ENCODE measurements around the gene TTLL13. TPM values are rescaled to one million over a fixed set of nuclear protein-coding genes. Genes with fewer than 3 reads are reported as not detected.
"Not testable (repeated sequence)": the region's sequence is repeated elsewhere in the genome, so short reads cannot be mapped to it uniquely, and the experiment has no call there.

The TTLL13 gene
- polyA plus RNA-seq, 1 of the 3 experiments (the other 2 are of a cell fraction), result 0.03 TPM

DNA sequence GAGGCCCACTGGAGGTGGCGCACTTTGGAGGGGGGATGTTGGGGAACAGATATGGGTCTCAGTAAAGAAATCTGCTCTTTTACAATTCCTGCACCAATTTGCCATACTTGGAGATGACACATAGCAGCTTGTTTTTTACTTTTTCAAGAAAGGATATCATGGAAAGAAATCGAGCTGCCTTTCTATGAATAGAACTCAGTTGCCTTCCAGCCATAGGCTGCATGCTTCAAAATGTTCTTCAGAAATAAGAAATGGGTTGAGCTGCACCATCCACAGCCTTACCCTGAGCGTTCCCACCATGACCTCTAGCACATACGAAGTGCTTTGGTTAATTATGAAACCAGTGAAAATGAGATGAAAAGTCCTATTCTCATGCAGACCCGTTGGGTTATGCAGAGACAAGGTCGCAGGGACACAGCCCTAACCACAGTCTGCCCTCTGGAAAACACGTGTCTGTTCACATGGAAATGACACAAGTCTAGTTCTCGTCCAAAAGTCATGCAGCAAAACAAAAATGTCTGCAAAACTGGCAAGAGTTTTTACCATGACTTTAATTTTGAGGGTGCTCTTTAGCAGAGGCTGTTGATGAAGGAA lies 52.4 kb downstream of the TTLL13 start:
- no peak overlapping the region for H2AFZ ChIP-seq (ENCODE audit: low read depth)
- DNase-seq, result no peak
- H3K79me2 ChIP-seq (ENCODE audit: insufficient read depth), result no peaks in the 10 kb centered on the region
- no peak overlapping the region for H3K4me3 ChIP-seq (ENCODE audit: low read depth in 2 of 2, low read length in 1 of 2)
- TF ChIP-seq, protein P1, sequence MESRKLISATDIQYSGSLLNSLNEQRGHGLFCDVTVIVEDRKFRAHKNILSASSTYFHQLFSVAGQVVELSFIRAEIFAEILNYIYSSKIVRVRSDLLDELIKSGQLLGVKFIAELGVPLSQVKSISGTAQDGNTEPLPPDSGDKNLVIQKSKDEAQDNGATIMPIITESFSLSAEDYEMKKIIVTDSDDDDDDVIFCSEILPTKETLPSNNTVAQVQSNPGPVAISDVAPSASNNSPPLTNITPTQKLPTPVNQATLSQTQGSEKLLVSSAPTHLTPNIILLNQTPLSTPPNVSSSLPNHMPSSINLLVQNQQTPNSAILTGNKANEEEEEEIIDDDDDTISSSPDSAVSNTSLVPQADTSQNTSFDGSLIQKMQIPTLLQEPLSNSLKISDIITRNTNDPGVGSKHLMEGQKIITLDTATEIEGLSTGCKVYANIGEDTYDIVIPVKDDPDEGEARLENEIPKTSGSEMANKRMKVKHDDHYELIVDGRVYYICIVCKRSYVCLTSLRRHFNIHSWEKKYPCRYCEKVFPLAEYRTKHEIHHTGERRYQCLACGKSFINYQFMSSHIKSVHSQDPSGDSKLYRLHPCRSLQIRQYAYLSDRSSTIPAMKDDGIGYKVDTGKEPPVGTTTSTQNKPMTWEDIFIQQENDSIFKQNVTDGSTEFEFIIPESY (IDR thresholded peaks at IDR 0.05; ENCODE audit: borderline replicate concordance, low read depth), result no peak
- TF ChIP-seq JUND (IDR thresholded peaks at IDR 0.05), result no peak
- TF ChIP-seq RAD21 (IDR thresholded peaks at IDR 0.05; ENCODE audit: low read length), result no peak
- TF ChIP-seq GABPA (IDR thresholded peaks at IDR 0.05; ENCODE audit: low read depth), result no peak
- no peak for TF ChIP-seq FOXM1 (IDR thresholded peaks at IDR 0.05; ENCODE audit: low read depth)
- no peak for TF ChIP-seq YY1 (IDR thresholded peaks at IDR 0.05; ENCODE audit: low read depth)
- no peak for TF ChIP-seq RXRA (IDR thresholded peaks at IDR 0.05; ENCODE audit: borderline replicate concordance, low read depth)
- TF ChIP-seq FOXJ3 (CRISPR knock-in tag; IDR thresholded peaks at IDR 0.05), result no peak
- TF ChIP-seq GATA2 (CRISPR knock-in tag; IDR thresholded peaks at IDR 0.05), result no peak
- no peaks in the 10 kb centered on the region for H3K27me3 ChIP-seq (ENCODE audit: insufficient read depth)
- no peaks in the 10 kb centered on the region for H3K9me2 ChIP-seq
- peaks cover 4% of the 10 kb centered on the region for H3F3A ChIP-seq (replicated peaks; ENCODE audit: insufficient read depth)
- H3K36me3 ChIP-seq (replicated peaks in 1 of 2; ENCODE audit: control insufficient read depth in 1 of 2, insufficient read depth in 2 of 2, low read length in 1 of 2), result no peaks in the 10 kb centered on the region
- POLR2A ChIA-PET, result no interaction called here
- H3K4me2 ChIP-seq, result no peak overlapping the region
- 67% methylated on average over 8 of the region's 8 CpGs for WGBS (ENCODE audit: low lambda C conversion rate)
- no peaks in the 10 kb centered on the region for H4K20me1 ChIP-seq (ENCODE audit: insufficient read depth)
- peaks cover 0 to 9% of the 10 kb centered on the region in 2 experiments; a peak in 1 of 4 replicates for H3K4me1 ChIP-seq (ENCODE audit: control insufficient read depth in 1 of 2, insufficient read depth in 2 of 2, low read depth in 1 of 2, low read length in 1 of 2)
- no peak overlapping the region for H3K27ac ChIP-seq (ENCODE audit: low read depth in 2 of 2, low read length in 1 of 2)
- no peak overlapping the region for H3K9ac ChIP-seq
- CTCF ChIA-PET, result interaction anchor here (0.9 to 2.9 kb wide), 17 partner anchors 8 to 366 kb away, joined by 3 to 15 read pairs (median 3); partner anchors contain the start of genes CIB1, GDPGP1 and TTLL13
- no peaks in the 10 kb centered on the region for H3K9me3 ChIP-seq

DNA sequence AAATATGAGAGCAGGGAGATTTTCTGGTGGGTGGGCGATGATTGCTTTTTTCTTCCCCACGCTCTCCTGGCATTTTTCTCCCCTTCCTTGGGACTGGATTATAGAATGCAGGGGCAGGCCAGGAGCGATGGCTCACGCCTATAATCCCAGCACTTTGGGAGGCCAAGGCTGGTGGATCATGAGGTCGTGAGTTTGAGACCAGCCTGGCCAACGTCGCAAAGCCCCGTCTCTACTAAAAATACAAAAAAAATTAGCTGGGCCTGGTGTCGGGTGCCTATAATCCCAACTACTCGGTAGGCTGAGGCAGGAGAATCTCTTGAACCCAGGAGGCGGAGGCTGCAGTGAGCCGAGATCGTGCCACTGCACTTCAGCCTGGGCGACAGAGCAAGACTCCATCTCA lies 56.0 kb downstream of the TTLL13 start:
- H3K79me2 ChIP-seq (ENCODE audit: insufficient read depth); H3K9ac ChIP-seq; H3F3A ChIP-seq (replicated peaks; ENCODE audit: insufficient read depth); H3K36me3 ChIP-seq (replicated peaks in 1 of 2; ENCODE audit: control insufficient read depth in 1 of 2, insufficient read depth in 2 of 2, low read length in 1 of 2); H3K27me3 ChIP-seq (ENCODE audit: insufficient read depth); H3K4me1 ChIP-seq (ENCODE audit: control insufficient read depth in 1 of 2, insufficient read depth in 2 of 2, low read depth in 1 of 2, low read length in 1 of 2); H3K27ac ChIP-seq (ENCODE audit: low read depth in 2 of 2, low read length in 1 of 2); H3K4me2 ChIP-seq; H3K9me3 ChIP-seq; H3K4me3 ChIP-seq (ENCODE audit: low read depth in 2 of 2, low read length in 1 of 2); H3K9me2 ChIP-seq; POLR2A ChIA-PET; H2AFZ ChIP-seq (ENCODE audit: low read depth); H4K20me1 ChIP-seq (ENCODE audit: insufficient read depth); DNase-seq: not testable (repeated sequence)
- CTCF ChIA-PET, result interaction anchor here (0.9 to 6.1 kb wide), 6 partner anchors 12 to 177 kb away, joined by 3 to 41 read pairs (median 6); no protein-coding TSS in a partner anchor
- 91% methylated on average over 13 of the region's 14 CpGs for WGBS (ENCODE audit: low lambda C conversion rate)

DNA sequence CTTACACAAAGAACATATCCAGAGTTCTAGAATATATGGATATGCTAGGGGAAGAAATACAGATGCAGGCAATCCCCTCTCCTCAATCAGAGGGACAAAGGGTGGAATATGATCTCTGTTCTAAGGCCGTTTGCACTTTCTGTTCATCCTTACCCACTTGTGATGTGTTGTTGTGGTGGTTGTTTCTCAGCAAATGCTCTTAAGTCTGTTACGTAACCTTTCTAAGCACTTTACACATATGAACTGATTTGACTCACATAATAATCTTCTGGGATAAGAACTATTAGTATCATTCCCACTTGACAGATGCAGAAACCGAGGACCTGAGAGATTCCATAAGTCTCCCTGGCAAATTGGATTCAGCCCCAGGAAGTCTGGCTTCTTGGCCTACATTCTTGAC lies 56.6 kb downstream of the TTLL13 start:
- Histone ChIP-seq H2AFZ (ENCODE audit: low read depth) (no peak overlapping the region), H3K27me3 (ENCODE audit: insufficient read depth) (no peaks in the 10 kb centered on the region), H3K27ac (ENCODE audit: low read depth in 2 of 2, low read length in 1 of 2) (no peak overlapping the region), H3K4me3 (ENCODE audit: low read depth in 2 of 2, low read length in 1 of 2) (no peak overlapping the region), H3K9me2 (no peaks in the 10 kb centered on the region), H3K79me2 (ENCODE audit: insufficient read depth) (no peaks in the 10 kb centered on the region), H3K9me3 (no peaks in the 10 kb centered on the region), H3K36me3 (replicated peaks in 1 of 2; ENCODE audit: control insufficient read depth in 1 of 2, insufficient read depth in 2 of 2, low read length in 1 of 2) (no peaks in the 10 kb centered on the region), H3K4me1 (ENCODE audit: control insufficient read depth in 1 of 2, insufficient read depth in 2 of 2, low read depth in 1 of 2, low read length in 1 of 2) (peaks cover 0 to 7% of the 10 kb centered on the region in 2 experiments; a peak in 1 of 4 replicates), H3F3A (replicated peaks; ENCODE audit: insufficient read depth) (no peaks in the 10 kb centered on the region), H3K4me2 (no peak overlapping the region), H4K20me1 (ENCODE audit: insufficient read depth) (no peaks in the 10 kb centered on the region), H3K9ac (no peak overlapping the region)
- 87% methylated on average over 3 of the region's 3 CpGs for WGBS (ENCODE audit: low lambda C conversion rate)
- ChIA-PET CTCF (interaction anchor here (1.4 to 6.1 kb wide), 3 partner anchors 12 to 176 kb away, joined by 6 to 41 read pairs (median 15); no protein-coding TSS in a partner anchor), POLR2A (no interaction called here)
- DNase-seq, result no peak
- no peak for TF ChIP-seq CHD2 (IDR thresholded peaks at IDR 0.05; ENCODE audit: low read length, partially characterized antibody)
- TF ChIP-seq, protein P2, sequence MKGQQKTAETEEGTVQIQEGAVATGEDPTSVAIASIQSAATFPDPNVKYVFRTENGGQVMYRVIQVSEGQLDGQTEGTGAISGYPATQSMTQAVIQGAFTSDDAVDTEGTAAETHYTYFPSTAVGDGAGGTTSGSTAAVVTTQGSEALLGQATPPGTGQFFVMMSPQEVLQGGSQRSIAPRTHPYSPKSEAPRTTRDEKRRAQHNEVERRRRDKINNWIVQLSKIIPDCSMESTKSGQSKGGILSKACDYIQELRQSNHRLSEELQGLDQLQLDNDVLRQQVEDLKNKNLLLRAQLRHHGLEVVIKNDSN (IDR thresholded peaks at IDR 0.05; ENCODE audit: borderline replicate concordance, low read depth), result no peak
- TF ChIP-seq, protein P3, sequence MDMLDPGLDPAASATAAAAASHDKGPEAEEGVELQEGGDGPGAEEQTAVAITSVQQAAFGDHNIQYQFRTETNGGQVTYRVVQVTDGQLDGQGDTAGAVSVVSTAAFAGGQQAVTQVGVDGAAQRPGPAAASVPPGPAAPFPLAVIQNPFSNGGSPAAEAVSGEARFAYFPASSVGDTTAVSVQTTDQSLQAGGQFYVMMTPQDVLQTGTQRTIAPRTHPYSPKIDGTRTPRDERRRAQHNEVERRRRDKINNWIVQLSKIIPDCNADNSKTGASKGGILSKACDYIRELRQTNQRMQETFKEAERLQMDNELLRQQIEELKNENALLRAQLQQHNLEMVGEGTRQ (IDR thresholded peaks at IDR 0.05; ENCODE audit: borderline replicate concordance, low read depth, low read length), result no peak
- no peak for TF ChIP-seq TCF12 (IDR thresholded peaks at IDR 0.05)
- TF ChIP-seq, protein P4, sequence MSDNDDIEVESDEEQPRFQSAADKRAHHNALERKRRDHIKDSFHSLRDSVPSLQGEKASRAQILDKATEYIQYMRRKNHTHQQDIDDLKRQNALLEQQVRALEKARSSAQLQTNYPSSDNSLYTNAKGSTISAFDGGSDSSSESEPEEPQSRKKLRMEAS (IDR thresholded peaks at IDR 0.05; ENCODE audit: low read depth), result no peak
- no peak for TF ChIP-seq RCOR1 (IDR thresholded peaks at IDR 0.05; ENCODE audit: low read length)
